Stimulated activated naive CD8-positive, alpha-beta T cell treated with anti-CD3 and anti-CD28 coated beads, Interleukin-15, Interleukin-2, amounts not matched to agents 100 ng/mL and 50 ng/mL, for 24 hours (primary cell): ENCODE results near the gene PSMD2.

ENCODE experiments used
- H3K27ac Mint-ChIP-seq: one replicate; pipeline ENCODE4 v1.8.0; 2021; ENCODE audit warnings: mild to moderate bottlenecking, mixed read lengths
- H3K27me3 Mint-ChIP-seq: one replicate; pipeline ENCODE4 v1.8.0; 2021; ENCODE audit warnings: mixed read lengths
- H3K36me3 Mint-ChIP-seq: one replicate; pipeline ENCODE4 v1.8.0; 2021; ENCODE audit warnings: low read depth, mixed read lengths
- H3K4me1 Mint-ChIP-seq: one replicate; pipeline ENCODE4 v1.8.0; 2021; ENCODE audit warnings: low read depth, mixed read lengths
- H3K4me3 Mint-ChIP-seq: one replicate; pipeline ENCODE4 v1.8.0; 2021; ENCODE audit warnings: mild to moderate bottlenecking, mixed read lengths
- H3K9me3 Mint-ChIP-seq: one replicate; pipeline ENCODE4 v1.8.0; 2021; ENCODE audit warnings: mixed read lengths

The PSMD2 gene

GRCh38 chr3:184298759-184299487 is at the start of gene PSMD2:
PSMD2 (plus strand) TSS chr3:184299241; CDS start chr3:184299267, 26 bp downstream.
- peak within 1 kb of the TSS; percentile 82 for H3K27ac Mint-ChIP-seq
- peaks cover 40% of the 10 kb centered on the region for H3K36me3 Mint-ChIP-seq
- peaks cover 29% of the 10 kb centered on the region for H3K4me1 Mint-ChIP-seq
- H3K4me3 Mint-ChIP-seq: peak within 1 kb of the TSS; percentile 89
- no peaks in the 10 kb centered on the region for H3K27me3 Mint-ChIP-seq
- no peaks in the 10 kb centered on the region for H3K9me3 Mint-ChIP-seq

DNA sequence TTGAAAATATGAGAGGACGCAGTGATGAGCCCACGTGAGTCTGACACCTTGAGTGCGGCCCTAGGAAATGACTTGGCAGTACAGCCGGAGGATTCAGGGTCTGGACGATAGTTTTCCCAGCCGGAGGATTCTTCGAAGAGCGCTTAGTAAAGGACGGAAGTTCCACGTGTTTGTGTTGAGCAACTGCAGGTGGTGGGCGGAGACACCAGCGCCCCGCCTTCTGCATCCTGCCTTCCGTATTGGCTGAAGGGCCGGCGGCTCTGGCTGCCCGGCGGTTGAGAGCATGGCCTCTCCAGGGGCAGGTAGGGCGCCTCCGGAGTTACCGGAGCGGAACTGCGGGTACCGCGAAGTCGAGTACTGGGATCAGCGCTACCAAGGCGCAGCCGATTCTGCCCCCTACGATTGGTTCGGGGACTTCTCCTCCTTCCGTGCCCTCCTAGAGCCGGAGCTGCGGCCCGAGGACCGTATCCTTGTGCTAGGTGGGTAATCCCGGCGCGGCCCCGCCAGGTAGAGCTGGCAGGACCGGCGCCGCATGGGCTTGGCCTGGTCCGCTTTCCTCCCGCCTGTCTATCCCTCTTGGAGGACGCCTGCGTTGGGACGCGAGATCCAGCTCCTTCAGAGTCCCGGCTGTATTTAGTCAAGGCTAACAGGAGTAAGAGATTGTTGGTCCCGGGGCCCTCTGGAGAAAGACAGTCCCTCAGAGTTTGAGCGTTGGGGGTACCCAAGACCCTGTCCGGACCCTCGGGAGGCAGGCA is 49.5 kb upstream of the PSMD2 start, which contains the start of gene EEF1AKMT4:
EEF1AKMT4 (plus strand) TSS at position 261 of the 755 bp plus-strand sequence; CDS start at position 284, 23 bp downstream.
- H3K27me3 Mint-ChIP-seq: no peaks in the 10 kb centered on the region
- peak within 1 kb of the TSS; percentile 87 for H3K4me3 Mint-ChIP-seq
- H3K27ac Mint-ChIP-seq: peak within 1 kb of the TSS; percentile 97
- H3K9me3 Mint-ChIP-seq: no peaks in the 10 kb centered on the region
- H3K4me1 Mint-ChIP-seq: peaks cover 12% of the 10 kb centered on the region
- peaks cover 17% of the 10 kb centered on the region for H3K36me3 Mint-ChIP-seq

DNA sequence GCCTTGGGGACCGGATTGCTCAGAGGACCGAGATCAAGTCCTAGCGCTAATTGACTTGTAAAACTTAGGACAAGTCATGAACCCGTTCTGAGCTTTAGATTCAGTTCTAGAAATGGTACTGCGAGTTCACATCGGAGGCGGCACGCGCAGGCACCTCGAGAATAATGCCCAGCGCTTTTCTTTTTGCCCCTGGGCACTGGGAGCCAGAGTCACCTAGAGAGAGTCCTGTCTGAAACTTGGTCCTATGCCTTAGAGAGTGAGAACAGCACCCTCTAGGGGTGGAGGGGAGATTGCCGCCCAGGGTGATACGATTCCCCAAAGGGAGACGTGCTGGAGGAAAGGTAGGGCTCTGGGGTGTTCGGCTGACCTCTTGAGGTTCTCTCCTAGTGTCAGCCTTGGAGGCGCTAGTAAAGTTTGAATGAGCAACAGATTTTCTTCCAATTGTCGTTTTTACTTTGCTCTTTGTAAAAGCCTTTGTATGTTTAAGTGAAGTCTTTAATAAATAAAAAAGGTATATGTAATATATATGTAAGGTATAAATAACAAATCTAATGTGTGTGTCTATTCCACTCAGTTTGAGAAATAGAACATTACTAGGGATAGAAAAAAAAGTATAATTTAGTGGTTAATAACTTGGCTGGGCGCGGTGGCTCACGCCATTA is 48.7 kb upstream of the PSMD2 start:
- Mint-ChIP-seq H3K4me3 (peak overlapping the region; percentile 87), H3K36me3 (peaks cover 11% of the 10 kb centered on the region), H3K27me3 (no peaks in the 10 kb centered on the region), H3K9me3 (no peaks in the 10 kb centered on the region), H3K27ac (peak overlapping the region; percentile 97), H3K4me1 (peaks cover 12% of the 10 kb centered on the region)

GRCh38 chr3:184255291-184256039 is 43.6 kb upstream of the PSMD2 start:
- H3K27ac Mint-ChIP-seq: peak overlapping the region; percentile 9
- H3K4me3 Mint-ChIP-seq: no peak overlapping the region
- H3K27me3 Mint-ChIP-seq: peaks cover 12% of the 10 kb centered on the region
- H3K4me1 Mint-ChIP-seq: peaks cover 14% of the 10 kb centered on the region
- no peaks in the 10 kb centered on the region for H3K9me3 Mint-ChIP-seq
- H3K36me3 Mint-ChIP-seq: peaks cover 3% of the 10 kb centered on the region

- H3K9me3 Mint-ChIP-seq: no peaks in the 10 kb centered on the region
- H3K36me3 Mint-ChIP-seq: peaks cover 3% of the 10 kb centered on the region
- H3K4me3 Mint-ChIP-seq: no peak overlapping the region
- H3K27me3 Mint-ChIP-seq: peaks cover 22% of the 10 kb centered on the region
- H3K4me1 Mint-ChIP-seq: peaks cover 21% of the 10 kb centered on the region
- no peak overlapping the region for H3K27ac Mint-ChIP-seq
These were observed 41.7 kb upstream of the PSMD2 start for GRCh38 chr3:184257083-184257915.

DNA sequence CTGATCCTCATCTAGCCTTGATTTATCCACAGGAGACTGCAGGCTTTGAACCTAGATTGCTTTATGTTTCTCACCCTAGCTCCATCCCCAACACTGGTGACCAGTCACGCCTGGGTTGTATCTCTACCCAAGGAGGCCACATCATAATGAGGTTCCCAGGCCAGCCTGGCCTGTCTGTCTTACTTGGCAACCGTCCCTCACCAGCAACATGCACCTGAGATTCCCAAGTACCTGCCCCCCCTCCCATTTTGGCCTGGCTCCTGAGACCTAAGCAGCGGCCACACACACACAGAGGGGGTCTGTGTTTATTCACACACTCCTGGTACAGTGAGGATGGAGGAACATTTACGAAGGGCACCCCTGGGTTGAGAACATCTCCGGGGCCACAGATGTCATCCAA is 40.1 kb upstream of the PSMD2 start:
- Mint-ChIP-seq H3K9me3 (no peaks in the 10 kb centered on the region), H3K36me3 (peaks cover 3% of the 10 kb centered on the region), H3K27ac (no peak overlapping the region), H3K4me1 (peaks cover 28% of the 10 kb centered on the region), H3K27me3 (peaks cover 28% of the 10 kb centered on the region), H3K4me3 (no peak overlapping the region)

- Mint-ChIP-seq H3K27me3 (peaks cover 30% of the 10 kb centered on the region), H3K4me3 (no peak overlapping the region)
These were observed 39.6 kb upstream of the PSMD2 start for GRCh38 chr3:184259396-184259877.

GRCh38 chr3:184259878-184260723 is 38.9 kb upstream of the PSMD2 start:
- H3K36me3 Mint-ChIP-seq: peaks cover 3% of the 10 kb centered on the region
- no peaks in the 10 kb centered on the region for H3K9me3 Mint-ChIP-seq
- H3K4me1 Mint-ChIP-seq: peaks cover 28% of the 10 kb centered on the region
- H3K27me3 Mint-ChIP-seq: peaks cover 37% of the 10 kb centered on the region
- H3K4me3 Mint-ChIP-seq: peak overlapping the region; percentile 62
- peak overlapping the region; percentile 72 for H3K27ac Mint-ChIP-seq

More at GRCh38 chr3:184259396-184259877, 39.6 kb upstream of the PSMD2 start:
- Mint-ChIP-seq H3K4me1 (peaks cover 28% of the 10 kb centered on the region), H3K9me3 (no peaks in the 10 kb centered on the region), H3K27ac (peak overlapping the region; percentile 21), H3K36me3 (peaks cover 3% of the 10 kb centered on the region)

DNA sequence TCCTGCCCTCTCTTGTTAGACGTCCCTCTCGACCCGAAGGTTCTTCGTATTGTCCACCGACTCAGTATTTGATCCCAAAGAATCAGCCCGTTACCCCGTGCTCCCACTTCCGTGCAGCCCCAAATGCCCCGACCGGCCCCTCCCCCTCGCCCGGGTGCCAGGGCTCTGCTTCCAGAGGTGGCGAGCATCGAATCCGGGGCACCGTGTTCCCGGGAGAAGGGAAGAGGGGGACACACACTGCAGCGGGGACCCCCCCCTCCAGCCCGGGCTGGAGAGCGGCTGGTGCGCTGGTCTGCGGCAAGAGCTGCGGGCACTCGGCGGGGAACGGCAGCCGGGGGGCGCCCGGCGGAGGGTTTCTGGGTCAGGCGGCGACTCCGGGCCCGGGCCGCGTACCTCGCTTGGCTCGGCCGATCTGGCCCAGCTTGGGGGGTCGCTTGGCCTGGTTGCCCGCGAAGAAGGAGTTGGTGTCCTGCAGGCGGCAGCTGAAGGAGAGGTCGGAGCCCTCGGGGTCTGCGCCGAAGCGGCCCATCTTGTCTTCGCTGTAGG is 38.2 kb upstream of the PSMD2 start:
- H3K9me3 Mint-ChIP-seq: no peaks in the 10 kb centered on the region
- peak overlapping the region; percentile 62 for H3K4me3 Mint-ChIP-seq
- peak overlapping the region; percentile 72 for H3K27ac Mint-ChIP-seq
- H3K4me1 Mint-ChIP-seq: peaks cover 23% of the 10 kb centered on the region
- peaks cover 42% of the 10 kb centered on the region for H3K27me3 Mint-ChIP-seq
- H3K36me3 Mint-ChIP-seq: peaks cover 3% of the 10 kb centered on the region

GRCh38 chr3:184261270-184261853 is 37.7 kb upstream of the PSMD2 start, which contains the start of gene CAMK2N2:
CAMK2N2 (minus strand) TSS chr3:184261553; CDS start chr3:184261285, 268 bp downstream.
- Mint-ChIP-seq H3K27ac (peak within 1 kb of the TSS; percentile 72), H3K4me1 (peaks cover 22% of the 10 kb centered on the region), H3K36me3 (peaks cover 3% of the 10 kb centered on the region), H3K27me3 (peaks cover 46% of the 10 kb centered on the region), H3K9me3 (no peaks in the 10 kb centered on the region), H3K4me3 (peak within 1 kb of the TSS; percentile 81)

DNA sequence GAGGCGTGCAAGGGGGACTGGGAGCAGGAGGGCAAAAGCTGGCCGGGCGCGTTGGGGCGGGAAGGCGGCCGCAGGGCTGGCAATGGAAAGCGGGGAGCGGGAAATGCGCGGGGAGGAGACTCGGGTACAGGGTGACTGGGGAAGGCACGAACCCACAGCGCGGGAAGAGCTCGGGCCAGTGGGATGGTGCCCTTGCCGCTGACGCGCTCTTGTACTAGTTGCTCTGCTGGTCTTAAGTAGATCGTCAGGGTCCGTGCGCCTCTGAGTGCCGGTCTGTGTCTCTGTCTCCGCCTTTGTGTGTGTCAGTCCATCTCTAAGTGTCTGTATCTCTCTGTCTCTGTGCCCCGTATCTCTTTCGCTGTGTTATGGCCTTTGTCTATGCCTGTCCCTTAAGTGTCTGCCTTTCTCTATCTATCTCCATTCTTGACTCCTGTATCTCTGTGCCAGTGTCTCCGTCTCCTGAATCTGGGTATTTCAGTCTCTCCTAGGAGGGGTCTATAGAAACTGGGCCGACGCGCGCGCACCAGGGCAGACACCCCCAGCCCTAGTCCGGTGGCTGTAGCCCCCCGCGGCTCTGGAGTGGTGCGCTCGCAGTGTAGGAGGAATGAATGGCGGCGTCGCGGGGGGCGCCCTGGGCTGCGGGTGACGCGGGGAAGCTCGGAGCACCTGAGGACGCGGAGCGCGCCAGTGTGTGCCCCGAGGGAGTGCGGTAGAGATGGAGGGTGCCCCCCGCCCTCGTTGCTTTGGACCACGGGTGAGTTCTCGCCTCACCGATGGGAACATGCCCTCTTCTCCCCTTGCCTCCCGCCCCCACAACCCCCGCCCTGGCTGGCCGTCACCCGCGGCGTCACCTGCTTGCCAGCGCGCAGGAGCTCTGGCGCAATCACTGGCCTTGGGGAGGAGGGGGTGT is 36.9 kb upstream of the PSMD2 start:
- Mint-ChIP-seq H3K27me3 (peaks cover 47% of the 10 kb centered on the region), H3K27ac (peak overlapping the region; percentile 1), H3K9me3 (peaks cover under 1% of the 10 kb centered on the region), H3K36me3 (peaks cover 3% of the 10 kb centered on the region), H3K4me1 (peaks cover 22% of the 10 kb centered on the region), H3K4me3 (peak overlapping the region; percentile 81)
